GM18858 (cell line): ENCODE measurements around the gene GMCL2.

Source experiments
- ATAC-seq: cut with Tn5 transposase; IDR thresholded peaks from one replicate; pipeline ENCODE4 v1.9.1; 2021; ENCODE audit not compliant: unreplicated experiment

GMCL2 gene

GRCh38 chr5:178186427-178186826 is 744 bp downstream of the GMCL2 start:
- ATAC-seq, result no peak

GRCh38 chr5:178182158-178182876 is 4.9 kb downstream of the GMCL2 start:
- no peak for ATAC-seq

- no peak for ATAC-seq
Measured at GRCh38 chr5:178180141-178180863, 6.9 kb downstream of the GMCL2 start.

- no peak for ATAC-seq
Measured at GRCh38 chr5:178177569-178177968, 9.6 kb downstream of the GMCL2 start.

GRCh38 chr5:178176791-178177190 is 10.4 kb downstream of the GMCL2 start:
- no peak for ATAC-seq

GRCh38 chr5:178174456-178174855 is 12.7 kb downstream of the GMCL2 start:
- ATAC-seq, result no peak

GRCh38 chr5:178170455-178170854 is 16.7 kb downstream of the GMCL2 start:
- ATAC-seq, result no peak

- ATAC-seq, result no peak
Measured at GRCh38 chr5:178165581-178165980, 21.6 kb downstream of the GMCL2 start.

GRCh38 chr5:178163772-178164735 is 23.1 kb downstream of the GMCL2 start:
- ATAC-seq, result peak; percentile 77

GRCh38 chr5:178162481-178162880 is 24.7 kb downstream of the GMCL2 start:
- no peak for ATAC-seq

GRCh38 chr5:178160176-178160575 is 27.0 kb downstream of the GMCL2 start:
- no peak for ATAC-seq

- ATAC-seq, result no peak
Measured at GRCh38 chr5:178155065-178155464, 32.1 kb downstream of the GMCL2 start.

- peak; percentile 92 for ATAC-seq
Measured at GRCh38 chr5:178153530-178154340, 33.4 kb downstream of the GMCL2 start, which contains the start of gene NHP2. TSS of gene NHP2 (minus strand) at chr5:178153885. CDS start at chr5:178153817, 68 bp downstream.

- ATAC-seq, result no peak
Measured at GRCh38 chr5:178152491-178153444, 34.4 kb downstream of the GMCL2 start.

- no peak for ATAC-seq
Measured at GRCh38 chr5:178150977-178151734, 36.0 kb downstream of the GMCL2 start.

GRCh38 chr5:178149199-178149932 is 37.8 kb downstream of the GMCL2 start:
- no peak for ATAC-seq

- ATAC-seq, result no peak
Measured at GRCh38 chr5:178147406-178147805, 39.8 kb downstream of the GMCL2 start.
